ENCODE data around the gene SERGEF.

- TF ChIP-seq CTCF (IDR thresholded peaks at IDR 0.05), result no peak
- TF ChIP-seq POLR2A (IDR thresholded peaks at IDR 0.05), result no peak
Observed at GRCh38 chr11:17853280-17853679, 159.6 kb downstream of the SERGEF start.

Measured in heart left ventricle (tissue), 13 donors.